Activated B cell treated with CpG ODN at 0.5 μM for 24 hours (primary cell): ENCODE results near the gene PEX11A. TPM values are rescaled to one million over a fixed set of nuclear protein-coding genes. Genes with fewer than 3 reads are reported as not detected.

ENCODE experiments used
- ATAC-seq: fragments of 200-7000 bp; cut with Tn5 transposase; one replicate; pipeline ENCODE4 v1.10.0; 2021; ENCODE audit warnings: low read depth, mild to moderate bottlenecking, moderate library complexity
- CTCF ChIA-PET: fragments of 350-600 bp; sonication (Branson Sonifier 250); formaldehyde crosslinking; loops from one replicate; lab custom pipeline; 2021; ENCODE audit warnings: antibody characterized with exemption; lab: Charles Lee
- POLR2A ChIA-PET: fragments of 350-600 bp; sonication (Branson Sonifier 250); formaldehyde crosslinking; loops from one replicate; lab custom pipeline; 2021; ENCODE audit warnings: antibody characterized with exemption; lab: Charles Lee
- DNase-seq: peaks from one replicate; pipeline ENCODE4 v3.0.0; 2022
- H3K27ac Mint-ChIP-seq: one replicate; pipeline ENCODE4 v1.8.0; 2020; ENCODE audit warnings: mixed read lengths
- H3K27me3 Mint-ChIP-seq: one replicate; pipeline ENCODE4 v1.8.0; 2021; ENCODE audit warnings: mixed read lengths
- H3K36me3 Mint-ChIP-seq: one replicate; pipeline ENCODE4 v1.8.0; 2021; ENCODE audit warnings: low read depth, mixed read lengths
- H3K4me1 Mint-ChIP-seq: one replicate; pipeline ENCODE4 v1.8.0; 2021; ENCODE audit warnings: mixed read lengths
- H3K4me3 Mint-ChIP-seq: one replicate; pipeline ENCODE4 v1.8.0; 2020; ENCODE audit warnings: mild to moderate bottlenecking, mixed read lengths
- H3K9me3 Mint-ChIP-seq: one replicate; pipeline ENCODE4 v1.8.0; 2020; ENCODE audit warnings: mixed read lengths
- intact Hi-C: fragments of 100-400 bp; cut with micrococcal nuclease; formaldehyde crosslinking; loops from one replicate; pipeline ENCODE4 v1.15.1; 2024
- total RNA-seq: library from RNA; stranded (reverse); gene quantifications from 2 replicates; pipeline ENCODE4 v1.2.3, GENCODE V29; 2022
- TF ChIP-seq, protein P1 (sequence below): fragments of 200-600 bp; IDR thresholded peaks from one replicate; pipeline ENCODE4 v1.8.0; 2022; ENCODE audit warnings: antibody characterized with exemption, mild to moderate bottlenecking

The PEX11A gene
- total RNA-seq, 1 donor from 2014 or later, result 0.84 TPM

DNA sequence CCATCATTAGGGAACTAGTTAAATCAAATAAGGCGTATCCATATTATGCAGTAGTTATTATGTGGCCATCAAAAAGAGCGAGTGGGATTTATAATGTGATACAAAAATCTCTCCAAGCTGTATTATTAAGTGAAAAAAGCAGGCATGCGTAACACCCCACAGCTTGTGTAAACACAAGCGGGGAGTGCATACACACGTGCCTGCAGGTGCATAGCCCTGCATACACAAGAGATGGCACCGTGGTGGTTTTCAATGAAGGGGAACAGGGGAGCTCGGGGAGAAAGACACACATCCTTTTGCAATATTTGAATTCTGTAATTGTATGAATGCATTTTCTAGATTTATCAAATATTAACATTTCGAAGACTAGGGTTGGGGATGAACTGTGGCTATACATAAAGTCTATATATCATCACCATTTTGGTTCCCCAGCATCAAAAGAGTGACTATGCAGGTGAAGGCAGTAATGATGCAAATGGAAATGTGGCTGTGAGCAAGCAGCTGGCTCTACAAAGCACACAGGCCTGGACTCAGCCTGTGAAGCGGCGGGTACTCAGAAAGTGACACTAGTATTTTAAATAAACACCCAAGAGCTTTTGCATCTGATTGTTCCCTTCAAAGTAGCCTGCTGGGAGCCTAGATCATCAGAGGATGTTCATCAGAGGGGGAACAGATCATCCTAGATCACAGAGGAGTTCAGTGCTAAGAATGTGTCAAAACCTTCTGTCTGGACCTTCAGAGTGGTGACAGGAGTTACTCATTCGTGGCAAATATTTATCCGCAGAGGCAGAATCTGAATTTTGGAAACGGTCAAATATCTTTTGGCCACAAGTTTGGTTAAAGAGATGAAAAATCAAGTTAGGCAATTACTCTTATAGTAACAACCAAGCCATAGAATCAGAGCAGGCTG lies 25.9 kb downstream of the PEX11A start:
- no peak for ATAC-seq
- ChIA-PET CTCF (no interaction called here), POLR2A (no interaction called here)
- Mint-ChIP-seq H3K27me3 (peaks cover 43% of the 10 kb centered on the region), H3K4me1 (no peaks in the 10 kb centered on the region), H3K27ac (no peak overlapping the region), H3K4me3 (no peak overlapping the region), H3K9me3 (no peaks in the 10 kb centered on the region), H3K36me3 (no peaks in the 10 kb centered on the region)
- intact Hi-C loops, result no loop called here
- TF ChIP-seq, protein P1, sequence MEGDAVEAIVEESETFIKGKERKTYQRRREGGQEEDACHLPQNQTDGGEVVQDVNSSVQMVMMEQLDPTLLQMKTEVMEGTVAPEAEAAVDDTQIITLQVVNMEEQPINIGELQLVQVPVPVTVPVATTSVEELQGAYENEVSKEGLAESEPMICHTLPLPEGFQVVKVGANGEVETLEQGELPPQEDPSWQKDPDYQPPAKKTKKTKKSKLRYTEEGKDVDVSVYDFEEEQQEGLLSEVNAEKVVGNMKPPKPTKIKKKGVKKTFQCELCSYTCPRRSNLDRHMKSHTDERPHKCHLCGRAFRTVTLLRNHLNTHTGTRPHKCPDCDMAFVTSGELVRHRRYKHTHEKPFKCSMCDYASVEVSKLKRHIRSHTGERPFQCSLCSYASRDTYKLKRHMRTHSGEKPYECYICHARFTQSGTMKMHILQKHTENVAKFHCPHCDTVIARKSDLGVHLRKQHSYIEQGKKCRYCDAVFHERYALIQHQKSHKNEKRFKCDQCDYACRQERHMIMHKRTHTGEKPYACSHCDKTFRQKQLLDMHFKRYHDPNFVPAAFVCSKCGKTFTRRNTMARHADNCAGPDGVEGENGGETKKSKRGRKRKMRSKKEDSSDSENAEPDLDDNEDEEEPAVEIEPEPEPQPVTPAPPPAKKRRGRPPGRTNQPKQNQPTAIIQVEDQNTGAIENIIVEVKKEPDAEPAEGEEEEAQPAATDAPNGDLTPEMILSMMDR, result no peak
- no peak for DNase-seq

DNA sequence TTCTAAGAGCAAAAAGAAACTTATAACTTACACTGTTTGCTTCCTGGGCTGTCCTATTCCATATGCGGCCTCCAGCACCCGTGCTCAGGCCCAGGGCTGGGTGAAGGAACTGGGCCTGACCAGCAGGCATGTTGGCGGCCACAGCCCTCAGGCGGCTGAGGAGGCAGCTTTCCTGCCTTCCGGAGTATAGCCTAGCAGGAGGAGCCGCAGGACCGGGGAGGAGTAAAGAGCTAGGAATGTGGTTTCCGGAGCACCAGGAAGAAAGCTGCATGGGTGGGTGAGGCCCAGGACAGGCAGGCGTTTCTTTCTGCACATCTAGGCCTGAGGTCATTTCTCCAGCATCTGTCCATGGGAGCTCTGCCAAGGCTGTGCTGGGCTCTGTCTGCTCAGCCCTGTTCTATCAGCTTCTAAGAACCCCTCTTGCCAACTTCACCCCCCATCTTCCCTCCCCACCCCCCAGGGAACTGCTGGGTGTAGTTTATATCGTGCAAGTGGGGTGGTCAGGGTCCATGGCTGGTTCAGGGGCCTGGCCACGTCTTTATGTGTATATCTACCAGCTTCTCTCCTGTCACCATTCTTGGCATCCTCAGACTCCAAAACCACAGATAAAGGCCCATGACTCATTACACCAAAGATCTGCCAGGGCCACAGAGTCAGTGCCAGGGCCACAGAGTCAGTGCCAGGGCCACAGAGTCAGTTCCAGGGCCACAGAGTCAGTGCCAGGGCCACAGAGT lies 27.5 kb downstream of the PEX11A start:
- H3K27me3 Mint-ChIP-seq, result peaks cover 45% of the 10 kb centered on the region
- ChIA-PET POLR2A (interaction anchor here (0.6 kb wide), 1 partner anchor 374 kb away, joined by 3 read pairs; no protein-coding TSS in a partner anchor), CTCF (no interaction called here)
- intact Hi-C loops, result no loop called here
- no peak overlapping the region for H3K27ac Mint-ChIP-seq
- H3K36me3 Mint-ChIP-seq, result no peaks in the 10 kb centered on the region
- DNase-seq, result no peak
- TF ChIP-seq, protein P1, result no peak
- ATAC-seq, result no peak
- no peaks in the 10 kb centered on the region for H3K9me3 Mint-ChIP-seq
- H3K4me1 Mint-ChIP-seq, result no peaks in the 10 kb centered on the region
- no peak overlapping the region for H3K4me3 Mint-ChIP-seq

DNA sequence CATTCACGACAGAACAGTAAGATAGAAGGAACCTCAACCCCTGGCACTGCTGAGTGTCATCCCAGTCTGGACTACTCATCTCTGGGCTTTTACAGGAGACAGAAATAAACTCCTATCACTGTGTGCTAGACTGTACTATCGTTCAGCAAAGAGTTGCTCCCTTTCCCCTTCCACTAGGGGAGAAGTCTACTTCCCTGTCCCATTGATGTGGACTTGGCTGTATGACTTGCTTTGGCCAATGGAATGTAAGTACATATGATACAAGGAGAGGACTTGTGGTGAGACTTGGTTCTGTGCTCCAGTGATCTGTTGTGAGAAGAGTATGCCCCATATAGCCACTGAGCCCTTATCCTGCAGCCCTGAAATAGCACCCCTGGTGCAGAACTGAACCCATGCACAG lies 30.0 kb downstream of the PEX11A start:
- no peaks in the 10 kb centered on the region for H3K9me3 Mint-ChIP-seq
- ATAC-seq (no peak), DNase-seq (no peak)
- intact Hi-C loops, result no loop called here
- H3K27ac Mint-ChIP-seq, result no peak overlapping the region
- no peaks in the 10 kb centered on the region for H3K36me3 Mint-ChIP-seq
- ChIA-PET POLR2A (no interaction called here), CTCF (no interaction called here)
- H3K4me3 Mint-ChIP-seq, result no peak overlapping the region
- peaks cover 50% of the 10 kb centered on the region for H3K27me3 Mint-ChIP-seq
- H3K4me1 Mint-ChIP-seq, result peaks cover 3% of the 10 kb centered on the region
- TF ChIP-seq, protein P1, result no peak

DNA sequence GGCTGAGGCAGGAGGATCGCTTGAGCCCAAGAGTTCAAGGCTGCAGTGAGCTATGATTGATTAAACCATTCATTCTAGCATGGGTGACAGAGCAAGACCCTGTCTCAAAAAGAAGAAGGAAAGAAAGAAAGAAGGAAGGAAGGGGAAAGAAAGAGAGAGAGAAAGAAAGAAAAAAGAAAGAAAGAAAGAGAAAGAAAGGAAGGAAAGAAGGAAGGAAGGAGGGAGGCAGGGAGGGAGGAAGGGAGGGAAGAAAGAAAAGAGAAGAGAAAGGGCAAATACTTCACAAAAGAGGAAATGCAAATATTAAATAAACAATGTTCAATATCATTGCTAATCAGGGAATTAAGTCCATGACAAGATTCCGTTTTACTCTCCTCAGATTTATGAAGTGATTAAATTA lies 31.3 kb downstream of the PEX11A start:
- ATAC-seq (no peak), DNase-seq (no peak)
- Mint-ChIP-seq H3K9me3 (no peaks in the 10 kb centered on the region), H3K4me1 (peaks cover 9% of the 10 kb centered on the region), H3K27me3 (peaks cover 48% of the 10 kb centered on the region), H3K27ac (no peak overlapping the region), H3K36me3 (no peaks in the 10 kb centered on the region), H3K4me3 (no peak overlapping the region)
- TF ChIP-seq, protein P1, result no peak
- intact Hi-C loops, result no loop called here
- CTCF ChIA-PET, result no interaction called here
- POLR2A ChIA-PET, result interaction anchor here (0.5 kb wide), 1 partner anchor 35 kb away, joined by 4 read pairs; no protein-coding TSS in a partner anchor

DNA sequence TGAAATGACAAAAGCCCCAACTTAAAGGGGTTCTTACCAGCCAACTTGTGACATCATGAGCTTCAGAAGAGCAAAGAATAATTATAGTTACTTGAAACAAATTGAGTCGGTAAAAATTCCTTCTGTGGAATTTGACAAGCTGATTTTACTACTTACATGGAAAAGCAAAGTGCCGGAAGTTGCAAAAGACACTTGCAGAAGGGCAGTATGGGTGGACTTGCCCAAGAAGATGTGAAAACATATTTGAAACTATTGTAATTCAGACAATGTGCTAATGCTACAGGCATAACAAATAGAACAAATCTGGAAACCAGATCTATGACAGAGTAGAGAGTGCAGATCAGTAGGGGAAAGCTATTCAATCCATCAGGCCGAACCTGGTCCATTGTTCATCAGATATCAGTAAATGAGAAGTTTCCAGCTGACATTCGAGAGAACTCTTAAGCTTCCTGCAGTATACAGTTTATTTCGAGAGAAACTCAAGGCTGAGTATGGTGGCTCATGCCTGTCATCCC lies 32.8 kb downstream of the PEX11A start:
- ChIA-PET POLR2A (no interaction called here), CTCF (no interaction called here)
- DNase-seq (no peak), ATAC-seq (no peak)
- TF ChIP-seq, protein P1, result no peak
- no peak overlapping the region for H3K4me3 Mint-ChIP-seq
- intact Hi-C loops, result no loop called here
- peaks cover 53% of the 10 kb centered on the region for H3K27me3 Mint-ChIP-seq
- H3K36me3 Mint-ChIP-seq, result no peaks in the 10 kb centered on the region
- H3K27ac Mint-ChIP-seq, result no peak overlapping the region
- H3K4me1 Mint-ChIP-seq, result peaks cover 13% of the 10 kb centered on the region
- no peaks in the 10 kb centered on the region for H3K9me3 Mint-ChIP-seq
